Stomach (tissue), 9 donors: ENCODE measurements around the gene UNC93A. TPM values are rescaled to one million over a fixed set of nuclear protein-coding genes. Genes with fewer than 3 reads are reported as not detected.

ENCODE experiments used
- DNase-seq, 2 donors: peaks; one replicate each; pipeline versions ENCODE4 v3.0.0 to v3.0.0-alpha.2; 2013 to 2019
- H3K27ac ChIP-seq, 5 donors: fragments of 200-600 bp in 4 of 5; sonication (generic) in 4 of 5; one replicate each; pipeline ENCODE4 v1.5.1; 2013 to 2019; ENCODE audit warnings: mild to moderate bottlenecking in 1 of 5, moderate library complexity in 1 of 5
- H3K27me3 ChIP-seq, 3 donors: fragments of 200-600 bp; sonication (generic); one replicate each; pipeline ENCODE4 v1.5.1; 2017 to 2019; ENCODE audit warnings: mixed run types in 1 of 3
- H3K36me3 ChIP-seq, 4 donors: fragments of 200-600 bp; sonication (generic); 1 replicate in 3 of 4; 2 replicates in 1 of 4; pipeline ENCODE4 v1.5.1; 2016 to 2019
- H3K4me1 ChIP-seq, 4 donors: fragments of 200-600 bp; sonication (generic); one replicate each; pipeline ENCODE4 v1.5.1; 2016 to 2019
- H3K4me3 ChIP-seq, 4 donors: fragments of 200-600 bp; sonication (generic) in 3 of 4; one replicate each; pipeline ENCODE4 v1.5.1; 2016 to 2019; ENCODE audit warnings: mild to moderate bottlenecking in 1 of 4
- H3K9me3 ChIP-seq, 4 donors: fragments of 200-600 bp; sonication (generic); one replicate each; pipeline ENCODE4 v1.5.1; 2016 to 2019
- CTCF ChIP-seq, 7 experiments: fragments of 450-650 bp in 4 of 7; fragments of 200-600 bp in 3 of 7; sonication (generic) in 3 of 7; IDR thresholded peaks; one replicate each; pipeline ENCODE4 v1.5.1; 2016 to 2019; ENCODE audit warnings: antibody characterized with exemption in 7 of 7, control low read depth in 2 of 7, mild to moderate bottlenecking in 1 of 7
- EP300 ChIP-seq: sonication (generic); formaldehyde crosslinking; IDR thresholded peaks from one replicate; pipeline ENCODE4 v1.6.1; 2017; ENCODE audit warnings: antibody characterized with exemption
- POLR2A ChIP-seq, 4 donors: fragments of 450-650 bp; IDR thresholded peaks; one replicate each; pipeline ENCODE4 v1.6.1; 2016; ENCODE audit warnings: antibody characterized with exemption in 4 of 4, control low read depth in 2 of 4, mild to moderate bottlenecking in 1 of 4, moderate library complexity in 1 of 4
- POLR2AphosphoS5 ChIP-seq, 3 donors: sonication (generic); formaldehyde crosslinking; IDR thresholded peaks; one replicate each; pipeline ENCODE4 v1.6.1; 2016; ENCODE audit warnings: antibody characterized with exemption in 3 of 3
- WGBS, 5 donors: extraction: QIAGEN DNeasy Blood & Tissue Kit in 3 of 5; methylation state at CpG; one replicate each; pipeline versions ENCODE4 v1.1.5 to v1.1.7; 2013 to 2018; 5-methylcytosine and 5-hydroxymethylcytosine counted together
- intact Hi-C: fragments of 100-400 bp; cut with DNase I; formaldehyde crosslinking; loops from one replicate; pipeline ENCODE4 v1.15.1; 2023; ENCODE audit warnings: low total_unique reads
- polyA plus RNA-seq, 3 donors: library from polyadenylated mRNA; stranded (reverse); fragments of 200-250 nt; gene quantifications; one replicate each; pipeline ENCODE4 v1.2.3, GENCODE V29; 2013
- total RNA-seq, 5 donors: library from RNA; depleted of rRNA; stranded (reverse); fragments of >200 nt; gene quantifications; one replicate each; pipeline versions ENCODE4 v1.1.0 to v1.2.3, GENCODE V29; 2014 to 2016
- donor health status: healthy with polysubstance abuse.
- donor health status: Bipolar disorder and iron deficiency.
- donor health status: healthy.

The UNC93A gene
- total and polyA plus RNA-seq, 8 donors, result 0.13 to 0.73 TPM; not detected in 6

- DNase-seq, result no peak
- 73 to 82% (median 81%) methylated on average over 13 of the region's 13 CpGs for WGBS, 5 donors
- H3K9me3 ChIP-seq, result no peaks in the 10 kb centered on the region
- no peak overlapping the region for H3K4me3 ChIP-seq
- H3K27ac ChIP-seq, result no peak overlapping the region
- no peak for TF ChIP-seq POLR2A (IDR thresholded peaks at IDR 0.05)
- TF ChIP-seq CTCF (IDR thresholded peaks at IDR 0.05), result no peak
- no peak for TF ChIP-seq POLR2AphosphoS5 (IDR thresholded peaks at IDR 0.05)
- TF ChIP-seq EP300, result no peak
- no peaks in the 10 kb centered on the region for H3K36me3 ChIP-seq
- no peaks in the 10 kb centered on the region for H3K4me1 ChIP-seq
- H3K27me3 ChIP-seq, result peaks cover 0 to 7% (median 0%) of the 10 kb centered on the region in 3 donors
- intact Hi-C loops, result no loop called here
These were observed 11.7 kb downstream of the UNC93A start for GRCh38 chr6:167302796-167303195.

- 85 to 89% (median 87%) methylated on average over 22 of the region's 22 CpGs for WGBS, 5 donors
- no peak for DNase-seq
- Histone ChIP-seq H3K9me3 (no peaks in the 10 kb centered on the region), H3K36me3 (no peaks in the 10 kb centered on the region), H3K4me1 (no peaks in the 10 kb centered on the region), H3K27me3 (peaks cover 0 to 7% (median 0%) of the 10 kb centered on the region in 3 donors), H3K27ac (no peak overlapping the region), H3K4me3 (no peak overlapping the region)
- TF ChIP-seq EP300, result no peak
- TF ChIP-seq CTCF (IDR thresholded peaks at IDR 0.05), result no peak
- no peak for TF ChIP-seq POLR2A (IDR thresholded peaks at IDR 0.05)
- no peak for TF ChIP-seq POLR2AphosphoS5 (IDR thresholded peaks at IDR 0.05)
- intact Hi-C loops, result no loop called here
These were observed 12.8 kb downstream of the UNC93A start for GRCh38 chr6:167303675-167304625.

- intact Hi-C loops, result no loop called here
- no peak overlapping the region for H3K27ac ChIP-seq
- H3K4me1 ChIP-seq, result no peaks in the 10 kb centered on the region
- H3K36me3 ChIP-seq, result no peaks in the 10 kb centered on the region
- H3K27me3 ChIP-seq, result peaks cover 0 to 7% (median 0%) of the 10 kb centered on the region in 3 donors
- DNase-seq, result no peak
- H3K9me3 ChIP-seq, result no peaks in the 10 kb centered on the region
- WGBS, 5 donors, result 66 to 90% (median 78%) methylated on average over 1 to 2 of the region's 2 CpGs
- no peak overlapping the region for H3K4me3 ChIP-seq
- no peak for TF ChIP-seq EP300
- TF ChIP-seq POLR2AphosphoS5 (IDR thresholded peaks at IDR 0.05), result no peak
- no peak for TF ChIP-seq POLR2A (IDR thresholded peaks at IDR 0.05)
- no peak for TF ChIP-seq CTCF (IDR thresholded peaks at IDR 0.05)
These were observed 13.8 kb downstream of the UNC93A start for GRCh38 chr6:167304912-167305311.

DNA sequence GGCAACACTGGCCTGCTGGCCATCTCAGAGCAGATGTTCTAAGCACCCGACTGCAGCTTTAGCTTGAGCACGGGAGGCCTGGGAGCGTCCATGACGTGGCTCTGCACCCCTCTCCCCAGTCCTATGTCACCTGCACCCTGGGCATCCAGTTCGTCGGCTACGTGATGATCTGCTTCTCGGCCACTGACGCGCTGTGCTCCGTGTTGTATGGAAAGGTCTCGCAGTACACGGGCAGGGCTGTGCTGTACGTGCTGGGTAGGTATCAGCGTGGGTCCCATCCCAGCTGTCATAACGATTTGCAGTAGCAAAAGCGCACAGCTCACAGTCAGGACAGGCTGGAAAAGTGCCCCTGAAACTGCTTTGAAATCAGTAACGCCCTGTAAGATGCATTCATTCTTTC is 14.7 kb downstream of the UNC93A start:
- H3K4me3 ChIP-seq, result no peak overlapping the region
- WGBS, 5 donors, result 85 to 93% (median 88%) methylated on average over 16 to 18 of the region's 18 CpGs
- H3K27me3 ChIP-seq, result peaks cover 0 to 7% (median 0%) of the 10 kb centered on the region in 3 donors
- no peaks in the 10 kb centered on the region for H3K9me3 ChIP-seq
- no peak overlapping the region for H3K27ac ChIP-seq
- no peaks in the 10 kb centered on the region for H3K36me3 ChIP-seq
- peaks cover 0 to 6% (median 3%) of the 10 kb centered on the region in 4 donors for H3K4me1 ChIP-seq
- no peak for DNase-seq
- TF ChIP-seq EP300, result no peak
- intact Hi-C loops, result no loop called here
